Activated naive CD4-positive, alpha-beta T cell treated with anti-CD3 and anti-CD28 coated beads, Interleukin-2, amount 50 U/mL, for 16 hours (primary cell): Measurements from ENCODE around the gene HIPK2.
A peak's percentile ranks its signal among the peaks of the same experiment; 100 is the strongest.

Experiments
- DNase-seq: peaks from one replicate; pipeline ENCODE4 v3.0.0-alpha.2; 2020

Gene HIPK2

DNA sequence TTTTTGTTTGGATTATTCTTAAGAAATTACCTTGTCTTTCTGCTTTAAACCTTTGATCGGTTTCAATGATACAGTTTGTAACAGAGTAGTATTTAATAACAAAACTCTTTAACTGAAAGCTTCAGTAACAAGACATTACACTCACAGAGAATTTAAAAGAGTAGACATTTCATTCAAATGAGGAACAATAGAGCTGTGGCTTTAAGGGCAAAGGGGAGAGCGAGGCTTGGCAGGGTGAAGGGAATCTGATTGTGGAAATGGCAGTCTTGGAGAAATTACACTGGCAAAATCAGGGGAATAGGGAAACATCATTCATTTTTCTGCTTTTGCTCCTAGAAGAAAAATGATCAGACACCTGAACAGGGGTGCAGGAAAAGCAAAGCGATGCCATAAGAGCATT lies 5.1 kb upstream of the HIPK2 start:
- DNase-seq = no peak

DNA sequence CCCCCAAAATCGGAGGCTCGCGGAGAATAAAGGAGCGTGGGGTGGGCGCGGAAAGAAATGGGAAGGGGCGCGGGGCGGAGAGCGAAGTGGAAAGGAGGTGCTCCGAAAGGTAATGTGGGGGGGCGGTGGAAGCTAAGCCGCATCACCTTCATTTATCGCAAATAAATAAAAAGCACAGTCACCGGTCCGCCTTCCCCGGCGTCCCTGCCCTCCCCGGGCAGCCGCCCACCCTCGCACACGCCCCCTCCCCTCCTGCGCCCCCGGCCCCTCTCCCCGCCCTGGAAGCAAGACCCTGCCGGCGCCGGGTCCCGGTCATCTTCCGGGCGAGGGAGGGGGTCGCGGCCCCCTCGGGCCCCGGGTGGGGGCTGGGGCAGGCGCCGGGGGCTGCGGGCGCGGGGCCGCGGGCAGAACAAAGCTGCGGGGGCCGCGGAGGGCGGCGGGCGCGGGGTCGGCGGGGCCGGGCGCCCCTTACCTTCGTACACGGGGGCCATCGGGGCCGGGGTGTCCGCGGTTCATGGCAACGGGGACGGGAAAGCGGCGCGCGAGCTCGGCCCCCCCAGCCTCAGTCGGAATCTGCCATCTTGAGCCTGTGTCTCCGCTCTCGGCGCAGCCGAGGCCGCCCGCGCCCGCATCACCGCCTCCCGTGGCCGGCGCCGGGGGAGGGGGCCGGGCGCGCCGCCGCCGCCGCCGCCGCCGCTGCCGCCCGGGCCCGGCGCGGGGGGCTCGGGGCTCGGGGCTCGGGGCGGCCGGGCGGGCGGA lies 486 bp downstream of the HIPK2 start:
- peak; percentile 57 for DNase-seq

- peak; percentile 29 for DNase-seq
Measured at GRCh38 chr7:139776486-139777132, 1.2 kb downstream of the HIPK2 start.

DNA sequence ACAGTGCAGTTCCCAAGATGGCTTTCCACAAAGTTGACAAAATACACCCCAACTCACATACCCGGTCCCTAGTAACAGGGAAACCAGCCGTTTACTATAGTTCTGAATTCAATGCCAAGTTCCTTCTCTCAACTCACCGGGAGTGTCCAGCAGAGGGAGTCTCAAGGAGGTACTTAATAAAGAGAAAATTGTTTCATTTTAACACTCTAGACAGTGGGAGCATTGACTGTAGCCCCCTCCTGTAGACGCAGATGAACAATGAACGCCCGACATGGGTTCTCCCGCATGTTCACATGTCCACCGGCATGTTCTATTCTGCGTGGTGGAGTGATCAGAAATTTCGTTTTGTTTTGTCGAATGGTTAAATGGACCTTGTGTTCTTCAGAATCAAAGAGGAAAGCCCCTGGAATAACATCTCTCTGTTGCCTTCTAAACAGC lies 1.9 kb downstream of the HIPK2 start:
- DNase-seq = peak; percentile 62

- DNase-seq = no peak
Measured at GRCh38 chr7:139774376-139774775, 3.4 kb downstream of the HIPK2 start.

DNA sequence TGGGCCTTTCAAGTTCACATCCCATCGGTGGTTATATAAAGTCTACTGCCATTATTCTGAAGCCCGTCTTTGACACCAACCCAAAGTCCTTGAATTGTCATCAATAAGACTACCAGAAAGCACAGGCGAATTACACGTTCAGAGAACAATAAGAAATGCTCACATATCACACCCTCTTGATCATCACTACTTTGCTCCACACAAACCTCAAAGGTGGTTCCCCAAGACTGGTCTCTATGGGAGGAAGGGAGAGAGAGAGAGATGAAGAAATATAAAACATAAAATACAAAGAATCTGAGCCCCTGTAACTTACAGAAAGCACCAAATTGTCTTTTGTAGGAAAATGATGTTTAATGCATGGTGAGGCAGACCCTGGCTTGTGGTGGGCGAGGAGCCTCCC lies 4.4 kb downstream of the HIPK2 start:
- DNase-seq = no peak

DNA sequence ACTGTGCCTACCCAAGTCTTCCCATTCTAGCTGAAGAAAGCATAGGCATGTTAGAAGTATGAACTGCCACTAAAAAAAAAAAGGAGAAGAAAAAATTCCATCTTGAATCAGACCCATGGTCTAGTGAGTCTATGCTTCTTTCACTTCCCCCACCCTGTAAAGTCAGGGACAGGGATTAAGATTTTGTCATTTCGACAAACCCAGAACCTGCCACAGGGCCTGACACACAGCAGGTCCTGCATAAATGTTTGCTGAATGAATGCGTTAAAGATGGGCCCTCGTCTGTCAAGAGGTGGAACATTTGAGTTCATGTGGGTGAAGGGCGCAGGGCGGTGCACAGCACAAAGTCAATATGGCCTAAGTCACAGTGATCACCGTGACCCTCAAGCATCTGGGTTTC lies 4.9 kb downstream of the HIPK2 start:
- no peak for DNase-seq

DNA sequence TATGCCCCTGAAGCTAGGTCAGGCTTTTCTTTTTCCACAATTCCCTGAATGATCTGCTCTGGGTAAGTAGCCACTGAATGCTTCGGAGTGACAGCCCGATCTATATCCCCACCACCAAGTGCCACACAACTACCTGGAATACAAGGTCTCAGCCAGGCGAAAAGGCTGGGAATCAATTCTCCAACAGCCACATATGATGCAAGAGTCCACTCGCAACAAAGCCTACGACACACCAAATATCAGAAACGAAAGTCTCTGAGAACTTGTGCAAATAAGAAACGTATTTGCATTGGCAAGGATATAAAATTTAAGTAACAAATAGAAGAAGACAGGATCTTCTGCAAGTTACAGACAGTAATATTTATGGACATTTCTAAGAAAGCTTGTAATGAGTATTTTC lies 5.7 kb downstream of the HIPK2 start:
- no peak for DNase-seq

DNA sequence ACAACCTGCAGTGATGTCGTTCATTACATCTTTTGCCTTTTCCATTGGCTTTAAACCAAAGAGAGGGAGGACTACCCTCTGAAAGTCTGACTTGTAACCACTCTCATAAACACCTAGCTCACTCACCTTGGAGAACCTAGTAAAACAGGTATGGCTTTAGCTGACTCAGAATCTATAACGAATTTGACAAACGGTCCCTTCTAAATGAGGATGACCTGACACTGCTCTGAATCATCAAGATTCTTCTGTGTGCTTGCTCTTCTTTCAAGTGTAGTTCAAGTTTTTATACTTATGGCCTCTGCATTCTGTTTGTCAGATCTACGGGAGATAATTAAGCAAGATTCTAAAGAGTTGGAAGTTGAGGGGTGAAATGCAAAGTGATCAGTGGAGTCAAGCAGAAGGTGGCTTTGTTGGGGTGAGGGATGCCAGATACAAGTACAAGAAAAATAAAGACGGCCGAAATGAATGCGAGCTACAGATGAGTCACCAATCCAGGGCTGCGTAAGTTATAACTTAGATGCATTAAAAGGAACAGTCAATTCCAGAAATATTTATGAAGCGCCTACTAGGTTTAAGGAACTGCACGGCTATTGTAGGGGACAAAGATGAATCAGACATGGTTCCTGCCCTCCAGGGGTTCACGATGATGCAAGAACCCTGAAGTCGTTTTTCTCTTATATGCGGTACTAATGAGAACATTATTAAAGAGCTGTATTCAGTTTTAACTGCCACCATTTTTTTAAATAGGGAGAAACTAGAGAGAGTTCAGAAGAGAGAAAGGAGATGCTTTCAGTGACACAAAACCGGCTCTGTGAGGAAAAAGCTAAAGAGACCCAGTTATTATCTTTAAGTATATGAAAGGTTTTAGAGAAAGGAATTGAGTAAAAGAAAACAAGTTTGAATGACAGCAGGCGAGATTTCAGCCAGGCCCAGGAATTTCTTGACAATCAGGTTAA lies 6.5 kb downstream of the HIPK2 start:
- no peak for DNase-seq

DNA sequence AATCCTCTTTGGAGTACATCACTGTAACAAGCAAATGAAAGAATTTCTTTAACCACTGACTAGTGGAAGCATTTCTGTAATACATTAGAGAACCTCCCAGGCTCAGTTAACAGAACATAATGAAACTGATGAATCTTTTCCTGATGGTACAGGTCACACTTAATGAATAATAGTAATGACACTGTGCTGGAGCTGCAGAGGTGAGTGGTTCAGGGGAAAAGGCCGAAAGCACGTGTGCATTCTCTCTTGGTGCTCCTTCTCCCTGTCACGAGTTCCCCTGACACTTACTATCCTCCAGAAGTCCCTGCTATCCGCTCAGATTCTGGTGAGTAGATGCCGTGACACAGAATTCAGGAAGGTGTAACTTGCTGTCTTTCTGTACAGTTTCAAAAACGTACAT lies 8.0 kb downstream of the HIPK2 start:
- no peak for DNase-seq

GRCh38 chr7:139769066-139769465 lies 8.7 kb downstream of the HIPK2 start:
- no peak for DNase-seq

GRCh38 chr7:139768249-139768824 lies 9.5 kb downstream of the HIPK2 start:
- no peak for DNase-seq

GRCh38 chr7:139767561-139767982 lies 10.2 kb downstream of the HIPK2 start:
- no peak for DNase-seq

- DNase-seq = no peak
Measured at GRCh38 chr7:139765143-139765542, 12.7 kb downstream of the HIPK2 start.

DNA sequence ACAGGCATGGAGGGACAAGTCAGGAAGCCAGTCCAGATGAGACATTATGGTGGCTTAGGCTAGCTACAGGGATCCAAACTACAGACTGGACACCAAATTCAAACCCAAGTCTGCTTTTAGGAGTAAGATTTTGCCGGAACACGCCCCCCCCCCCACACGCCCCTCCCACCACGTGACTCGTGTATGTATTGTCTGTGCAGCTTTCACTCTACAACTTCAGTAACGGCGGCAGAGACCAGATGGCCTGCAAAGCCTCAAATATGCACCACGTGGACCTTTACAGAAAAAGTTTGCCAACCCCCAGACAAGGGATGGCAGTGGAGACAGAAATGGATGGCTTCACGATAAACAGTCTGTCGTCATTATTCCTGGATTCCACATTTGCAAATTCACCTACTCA lies 14.5 kb downstream of the HIPK2 start:
- DNase-seq = no peak

DNA sequence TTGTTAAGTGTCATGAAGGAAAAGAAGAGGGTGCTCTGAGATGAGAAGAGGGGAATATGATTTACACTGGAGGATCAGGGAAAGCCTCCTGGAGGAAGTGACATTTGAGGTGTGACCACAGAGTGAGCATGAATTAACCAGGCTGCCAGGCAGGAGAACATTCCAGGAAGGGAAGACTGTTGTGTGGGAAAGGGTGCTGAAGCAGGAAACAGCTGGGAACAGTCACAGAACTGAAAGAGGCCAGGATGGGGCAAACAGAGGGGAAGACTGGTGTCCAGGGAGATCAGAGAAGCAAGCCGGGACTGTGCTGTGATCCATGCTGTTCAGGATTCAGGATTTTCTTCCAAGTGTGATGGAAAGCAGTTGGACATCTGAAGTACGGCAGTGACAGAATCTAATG lies 14.9 kb downstream of the HIPK2 start:
- DNase-seq = no peak

DNA sequence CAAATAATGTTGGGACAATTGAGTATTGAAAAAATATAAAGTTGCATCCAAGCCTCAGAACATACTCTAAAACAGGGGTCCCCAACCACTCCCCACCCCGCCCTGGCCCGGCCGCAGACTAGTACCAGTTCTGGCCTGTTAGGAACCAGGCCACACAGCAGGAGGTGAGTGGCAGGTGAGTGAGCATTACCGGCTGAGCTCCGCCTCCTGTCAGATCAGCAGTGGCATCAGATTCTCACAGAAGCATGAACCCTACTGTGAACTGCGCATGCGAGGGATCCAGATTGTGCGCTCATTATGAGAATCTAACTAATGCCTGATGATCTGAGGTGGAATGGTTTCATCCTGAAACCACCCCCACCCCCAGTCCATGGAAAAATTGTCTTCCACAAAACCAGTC lies 19.4 kb downstream of the HIPK2 start:
- no peak for DNase-seq

DNA sequence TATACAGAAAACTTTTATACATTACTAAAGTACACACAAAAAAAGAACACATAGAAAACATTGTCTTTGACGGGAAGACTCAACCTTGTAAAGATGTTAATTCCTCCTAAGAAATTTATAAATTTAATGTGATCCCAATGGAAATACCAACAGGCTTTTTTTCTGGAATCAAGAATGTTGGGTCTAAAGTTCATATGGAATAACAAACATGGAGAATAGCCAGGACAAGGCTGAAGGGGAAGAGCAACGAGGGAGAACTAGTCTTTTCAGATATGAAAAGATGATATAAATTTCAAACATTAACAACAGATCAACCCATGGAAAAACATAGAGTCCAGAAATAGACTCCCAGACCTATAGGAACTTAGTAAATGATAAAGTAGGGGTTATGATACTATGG lies 19.8 kb downstream of the HIPK2 start:
- DNase-seq = no peak

GRCh38 chr7:139753693-139754111 lies 24.1 kb downstream of the HIPK2 start:
- DNase-seq = no peak

DNA sequence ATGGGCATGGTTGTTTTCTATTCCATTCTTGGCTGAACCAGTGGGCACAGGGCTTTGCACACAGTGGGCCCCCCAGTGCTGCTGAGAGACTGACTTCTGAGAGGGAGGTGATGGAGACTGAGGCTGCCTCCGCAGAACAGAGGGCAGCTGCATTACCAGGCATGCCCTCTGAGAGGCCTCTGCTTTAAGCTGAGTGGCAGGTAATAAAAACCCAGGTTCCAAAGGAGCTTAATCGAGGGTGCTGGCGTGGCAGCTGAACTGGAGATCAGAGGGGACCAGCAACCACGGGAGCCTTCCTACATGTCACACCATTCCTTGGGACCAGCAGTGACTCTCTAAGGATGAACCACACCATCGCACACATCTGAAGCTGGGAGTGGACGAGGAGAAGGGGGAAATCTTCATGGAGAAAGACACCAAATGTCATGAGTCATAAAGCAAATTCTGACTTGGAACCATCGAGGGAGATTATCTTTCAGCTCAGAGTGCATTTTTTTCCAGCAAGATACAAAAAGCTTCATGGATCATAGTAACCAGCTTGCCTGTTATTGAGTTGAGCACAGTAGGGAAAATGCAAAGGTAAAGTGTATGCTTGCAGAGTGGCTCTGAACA lies 24.6 kb downstream of the HIPK2 start:
- DNase-seq = no peak

GRCh38 chr7:139752604-139753003 lies 25.2 kb downstream of the HIPK2 start:
- no peak for DNase-seq

- DNase-seq = no peak
Measured at GRCh38 chr7:139752148-139752547, 25.6 kb downstream of the HIPK2 start.
